ENCODE measurements around the gene COLQ. TPM values are rescaled to one million over a fixed set of nuclear protein-coding genes. Genes with fewer than 3 reads are reported as not detected.
"Not testable (repeated sequence)": the region's sequence is repeated elsewhere in the genome, so short reads cannot be mapped to it uniquely, and the experiment has no call there.

The COLQ gene
- total RNA-seq, 1 donor from 2014 or later, result 6.1 TPM

GRCh38 chr3:15492847-15493360 is 28.6 kb downstream of the COLQ start:
- no peak for DNase-seq (ENCODE audit: low spot score)

GRCh38 chr3:15491143-15491542 is 30.4 kb downstream of the COLQ start:
- DNase-seq (ENCODE audit: low spot score), result no peak

GRCh38 chr3:15490158-15490557 is 31.3 kb downstream of the COLQ start:
- no peak for DNase-seq (ENCODE audit: low spot score)

GRCh38 chr3:15488002-15488401 is 33.5 kb downstream of the COLQ start:
- no peak for DNase-seq (ENCODE audit: low spot score)

- DNase-seq (ENCODE audit: low spot score), result no peak
Measured at GRCh38 chr3:15486979-15487378, 34.5 kb downstream of the COLQ start.

GRCh38 chr3:15486020-15486419 is 35.5 kb downstream of the COLQ start:
- DNase-seq (ENCODE audit: low spot score), result no peak

GRCh38 chr3:15484551-15484950 is 37.0 kb downstream of the COLQ start:
- DNase-seq (ENCODE audit: low spot score), result not testable (repeated sequence)

GRCh38 chr3:15479400-15480224 is 41.9 kb downstream of the COLQ start:
- no peak for DNase-seq (ENCODE audit: low spot score)

GRCh38 chr3:15478640-15478979 is 42.9 kb downstream of the COLQ start:
- no peak for DNase-seq (ENCODE audit: low spot score)

- DNase-seq (ENCODE audit: low spot score), result no peak
Measured at GRCh38 chr3:15477951-15478639, 43.4 kb downstream of the COLQ start.

GRCh38 chr3:15476378-15476777 is 45.1 kb downstream of the COLQ start:
- DNase-seq (ENCODE audit: low spot score), result no peak

- no peak for DNase-seq (ENCODE audit: low spot score)
Measured at GRCh38 chr3:15475161-15475560, 46.3 kb downstream of the COLQ start.

- DNase-seq (ENCODE audit: low spot score), result no peak
Measured at GRCh38 chr3:15471861-15472260, 49.6 kb downstream of the COLQ start.

- DNase-seq (ENCODE audit: low spot score), result no peak
Measured at GRCh38 chr3:15470849-15471248, 50.7 kb downstream of the COLQ start.

GRCh38 chr3:15470261-15470660 is 51.2 kb downstream of the COLQ start:
- no peak for DNase-seq (ENCODE audit: low spot score)

GRCh38 chr3:15467227-15468181 is 54.0 kb downstream of the COLQ start:
- DNase-seq (ENCODE audit: low spot score), result no peak

- DNase-seq (ENCODE audit: low spot score), result no peak
Measured at GRCh38 chr3:15465876-15466585, 55.5 kb downstream of the COLQ start.

GRCh38 chr3:15462451-15462850 is 59.1 kb downstream of the COLQ start:
- DNase-seq (ENCODE audit: low spot score), result peak; percentile 26

GRCh38 chr3:15460891-15461531 is 60.5 kb downstream of the COLQ start:
- peak; percentile 34 for DNase-seq (ENCODE audit: low spot score)

GRCh38 chr3:15458212-15458780 is 63.2 kb downstream of the COLQ start:
- no peak for DNase-seq (ENCODE audit: low spot score)

All from ureter (tissue), 1 donor.